Subcutaneous preadipocyte (primary cell): Measurements from ENCODE around the gene GAS2L2. TPM values are rescaled to one million over a fixed set of nuclear protein-coding genes. Genes with fewer than 3 reads are reported as not detected.

Experiments
- total RNA-seq: library from RNA; depleted of rRNA; stranded (reverse); fragments of >200 nt; gene quantifications from 2 replicates; pipeline ENCODE4 v1.2.3, GENCODE V29; 2012

The GAS2L2 gene
- total RNA-seq, result not detected in 2 replicates

GRCh38 chr17:35752945-35753764 lies at the start of gene GAS2L2:
Gene GAS2L2, minus strand, starts transcription at chr17:35753239. Its CDS starts 389 bp downstream, at chr17:35752850.

GRCh38 chr17:35795007-35795870 lies 42.2 kb upstream of the GAS2L2 start, which contains the start of gene MMP28:
Gene MMP28, minus strand, starts transcription at chr17:35795641. Its CDS starts 264 bp downstream, at chr17:35795377.

DNA sequence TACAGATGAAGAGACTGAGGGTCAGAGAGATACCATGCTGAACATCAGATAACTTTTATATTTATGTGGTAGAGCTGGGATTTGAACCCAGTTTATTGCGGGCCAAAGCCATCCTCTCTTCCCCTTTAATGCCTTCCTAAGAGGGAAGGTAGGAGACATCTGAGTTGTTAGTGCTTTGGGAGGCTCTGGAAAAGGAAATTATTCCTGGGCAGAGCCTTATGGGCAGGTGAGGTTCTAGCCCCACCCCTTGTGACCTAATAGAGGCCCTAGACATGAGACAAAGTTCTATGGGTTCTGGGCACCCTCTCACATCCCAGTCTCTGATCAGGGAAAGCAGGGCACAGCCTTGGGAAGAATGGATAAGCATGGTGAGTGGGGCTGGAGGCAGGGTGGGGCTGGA lies 7.5 kb upstream of the GAS2L2 start, which contains the start of gene C17orf50:
Gene C17orf50, plus strand, starts transcription at position 301 of the 400 bp plus-strand sequence. Its CDS starts 55 bp downstream, at position 356.

GRCh38 chr17:35731239-35731916 lies 21.7 kb downstream of the GAS2L2 start, which contains the start of gene RASL10B:
Gene RASL10B, plus strand, starts transcription at chr17:35731639. Its CDS starts 3,546 bp downstream, at chr17:35735185.

Other genes with a start within 250 kb of the GAS2L2 start
- gene SLFN12L, start 215.6 kb downstream of the GAS2L2 start, total RNA-seq, result under 0.01 and 0.37 TPM in 2 replicates
- not detected in 2 replicates for gene SLFN14, start 192.4 kb downstream of the GAS2L2 start, total RNA-seq
- gene PEX12, start 174.7 kb downstream of the GAS2L2 start, total RNA-seq, result 5.9 and 7.8 TPM in 2 replicates
- gene AP2B1, start 165.9 kb downstream of the GAS2L2 start, total RNA-seq, result 74.6 and 97.2 TPM in 2 replicates
- gene RASL10B, start 21.6 kb downstream of the GAS2L2 start, total RNA-seq, result under 0.01 and 0.20 TPM in 2 replicates
- gene C17orf50, start 7.6 kb upstream of the GAS2L2 start, total RNA-seq, result not detected in 2 replicates
- gene MMP28, start 42.4 kb upstream of the GAS2L2 start, total RNA-seq, result 0.37 and 0.39 TPM in 2 replicates
- 39.7 and 61.2 TPM in 2 replicates for gene TAF15, start 56.2 kb upstream of the GAS2L2 start, total RNA-seq
- not detected in 2 replicates for gene HEATR9, start 115.7 kb upstream of the GAS2L2 start, total RNA-seq
- not detected in 2 replicates for gene CCL5, start 127.1 kb upstream of the GAS2L2 start, total RNA-seq
- 0.37 TPM in 1 of 2 replicates, not detected in the other for gene RDM1, start 177.5 kb upstream of the GAS2L2 start, total RNA-seq
- gene LYZL6, start 190.5 kb upstream of the GAS2L2 start, total RNA-seq, result not detected in 2 replicates
- not detected in 2 replicates for gene CCL16, start 228.3 kb upstream of the GAS2L2 start, total RNA-seq
- not detected in 2 replicates for gene CCL14, start 233.5 kb upstream of the GAS2L2 start, total RNA-seq
- not detected in 2 replicates for gene CCL15, start 248.3 kb upstream of the GAS2L2 start, total RNA-seq